ENCODE measurements around the gene SPATA46. TPM values are rescaled to one million over a fixed set of nuclear protein-coding genes. Genes with fewer than 3 reads are reported as not detected.

The SPATA46 gene
- total and polyA plus RNA-seq, 8 donors = not detected

DNA sequence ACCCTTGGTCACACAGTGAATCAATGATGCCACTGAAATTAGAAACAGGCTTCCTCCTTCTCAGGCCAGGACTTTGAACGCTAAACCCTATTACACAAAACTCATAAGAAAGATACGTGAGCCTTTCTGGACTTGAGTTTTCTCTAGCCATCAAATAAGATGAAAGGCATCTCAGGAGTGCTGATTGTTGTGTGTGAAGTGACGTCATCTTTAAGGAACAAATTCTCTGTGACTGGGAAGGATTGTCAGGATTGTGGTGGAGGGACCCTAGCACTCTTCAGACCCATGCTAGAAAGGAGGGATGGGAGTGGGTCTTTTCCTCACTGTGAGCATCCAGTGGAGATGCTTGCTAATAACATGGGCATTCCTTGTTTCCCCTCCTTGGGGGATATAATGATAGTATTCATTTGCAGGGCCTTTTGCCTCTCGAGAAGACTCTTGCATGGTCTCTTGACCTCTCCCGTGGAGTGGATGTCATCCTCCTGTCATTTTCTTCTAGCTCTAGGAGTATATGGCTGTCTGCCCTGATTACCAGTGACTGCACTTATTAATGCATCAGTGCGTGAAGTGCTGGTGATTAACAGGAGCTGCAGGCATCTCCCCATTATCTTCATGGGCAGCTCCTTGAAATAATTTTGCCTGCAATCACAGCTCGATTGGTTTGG is 39.9 kb downstream of the SPATA46 start:
- no peaks in the 10 kb centered on the region for H3K36me3 ChIP-seq
- no peak for DNase-seq
- no peaks in the 10 kb centered on the region for H3K9me3 ChIP-seq
- no peaks in the 10 kb centered on the region for H3K27me3 ChIP-seq
- no peak for ATAC-seq
- TF ChIP-seq, protein P1, sequence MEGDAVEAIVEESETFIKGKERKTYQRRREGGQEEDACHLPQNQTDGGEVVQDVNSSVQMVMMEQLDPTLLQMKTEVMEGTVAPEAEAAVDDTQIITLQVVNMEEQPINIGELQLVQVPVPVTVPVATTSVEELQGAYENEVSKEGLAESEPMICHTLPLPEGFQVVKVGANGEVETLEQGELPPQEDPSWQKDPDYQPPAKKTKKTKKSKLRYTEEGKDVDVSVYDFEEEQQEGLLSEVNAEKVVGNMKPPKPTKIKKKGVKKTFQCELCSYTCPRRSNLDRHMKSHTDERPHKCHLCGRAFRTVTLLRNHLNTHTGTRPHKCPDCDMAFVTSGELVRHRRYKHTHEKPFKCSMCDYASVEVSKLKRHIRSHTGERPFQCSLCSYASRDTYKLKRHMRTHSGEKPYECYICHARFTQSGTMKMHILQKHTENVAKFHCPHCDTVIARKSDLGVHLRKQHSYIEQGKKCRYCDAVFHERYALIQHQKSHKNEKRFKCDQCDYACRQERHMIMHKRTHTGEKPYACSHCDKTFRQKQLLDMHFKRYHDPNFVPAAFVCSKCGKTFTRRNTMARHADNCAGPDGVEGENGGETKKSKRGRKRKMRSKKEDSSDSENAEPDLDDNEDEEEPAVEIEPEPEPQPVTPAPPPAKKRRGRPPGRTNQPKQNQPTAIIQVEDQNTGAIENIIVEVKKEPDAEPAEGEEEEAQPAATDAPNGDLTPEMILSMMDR (IDR thresholded peaks at IDR 0.05) = no peak
- FAIRE-seq = no peak
- H3K27ac ChIP-seq = no peak overlapping the region
- no peaks in the 10 kb centered on the region for H3K4me1 ChIP-seq
- no peak overlapping the region for H3K4me3 ChIP-seq
- intact Hi-C loops (cut with DNase I) = no loop called here
- WGBS, 2 donors = 78 to 84% methylated on average over 7 of the region's 7 CpGs

DNA sequence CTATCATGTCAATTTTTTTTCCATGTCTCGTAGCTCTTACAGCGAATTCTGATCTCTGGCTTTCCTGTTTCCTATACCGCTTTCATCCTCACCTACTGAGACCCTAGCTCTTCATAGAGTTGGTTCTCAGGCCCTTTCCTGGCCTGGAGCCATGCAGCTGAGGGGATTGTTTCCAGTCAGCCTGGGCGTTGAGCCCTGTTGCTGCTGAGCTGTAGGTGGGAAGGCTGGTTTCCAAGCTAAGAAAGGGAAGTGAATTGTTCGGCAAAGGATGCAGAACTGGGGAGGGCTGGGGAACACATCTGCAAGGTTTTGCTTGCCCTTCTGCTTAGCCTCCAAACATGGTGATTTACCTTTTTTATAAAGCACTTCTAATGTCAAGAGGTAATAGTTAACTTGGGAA is 41.5 kb downstream of the SPATA46 start:
- H3K4me3 ChIP-seq = no peak overlapping the region
- H3K9me3 ChIP-seq = no peaks in the 10 kb centered on the region
- FAIRE-seq = no peak
- WGBS, 2 donors = 86 to 89% methylated on average over 5 of the region's 5 CpGs
- H3K27ac ChIP-seq = no peak overlapping the region
- H3K27me3 ChIP-seq = no peaks in the 10 kb centered on the region
- H3K4me1 ChIP-seq = no peaks in the 10 kb centered on the region
- TF ChIP-seq, protein P1 (IDR thresholded peaks at IDR 0.05) = no peak
- intact Hi-C loops (cut with DNase I) = no loop called here
- no peaks in the 10 kb centered on the region for H3K36me3 ChIP-seq
- no peak for DNase-seq
- ATAC-seq = no peak

DNA sequence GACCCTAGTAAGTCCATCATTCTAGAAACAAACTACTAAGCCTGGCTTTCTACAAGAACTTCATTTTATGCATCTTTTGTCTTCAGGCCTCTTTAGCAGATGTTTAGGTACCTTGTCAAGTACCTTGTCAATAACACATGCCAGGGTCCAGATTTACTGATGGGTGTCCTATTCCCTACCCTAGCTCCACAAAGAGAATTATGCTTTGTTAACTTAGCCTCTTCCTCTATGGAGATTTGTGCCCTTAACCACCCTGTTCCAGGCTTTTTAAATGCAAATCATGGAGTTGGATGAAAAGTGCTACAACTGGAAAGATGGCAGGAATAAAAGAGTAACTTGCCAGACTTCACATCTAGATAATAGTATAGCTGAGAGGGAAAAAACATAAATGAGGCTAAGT is 42.7 kb downstream of the SPATA46 start:
- no peak for ATAC-seq
- intact Hi-C loops (cut with DNase I) = no loop called here
- FAIRE-seq = no peak

DNA sequence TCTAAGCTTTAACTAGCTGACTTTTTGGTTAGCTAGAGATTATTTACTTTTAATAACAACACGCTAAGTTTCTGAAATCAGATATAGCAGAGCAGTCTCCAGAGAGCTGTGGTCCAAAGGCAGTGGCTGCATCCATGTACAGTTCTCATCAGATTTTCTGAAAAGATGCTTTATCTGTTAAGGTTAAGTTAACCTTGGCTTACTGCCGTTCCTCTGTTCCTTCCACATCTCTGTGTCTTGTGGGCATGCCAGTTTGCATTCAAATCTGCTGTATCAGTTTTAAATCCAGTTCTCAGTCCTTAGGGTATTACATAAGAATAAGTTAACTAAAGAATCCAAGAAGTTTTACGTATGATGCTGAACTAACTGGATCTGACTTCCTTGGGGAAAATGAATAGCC is 46.8 kb downstream of the SPATA46 start:
- Histone ChIP-seq H3K9me3 (no peaks in the 10 kb centered on the region), H3K27ac (no peak overlapping the region), H3K27me3 (no peaks in the 10 kb centered on the region), H3K4me1 (no peaks in the 10 kb centered on the region), H3K4me3 (no peak overlapping the region), H3K36me3 (no peaks in the 10 kb centered on the region)
- TF ChIP-seq, protein P1 (IDR thresholded peaks at IDR 0.05) = no peak
- ATAC-seq (no peak), FAIRE-seq (no peak), DNase-seq (no peak)
- intact Hi-C loops (cut with DNase I) = no loop called here
- WGBS, 2 donors = 59 to 61% methylated on average over 3 of the region's 3 CpGs

More for the DNA sequence above, 42.7 kb downstream of the SPATA46 start:
- no peak for DNase-seq
- TF ChIP-seq, protein P1 (IDR thresholded peaks at IDR 0.05) = no peak
- Histone ChIP-seq H3K27me3 (no peaks in the 10 kb centered on the region), H3K36me3 (no peaks in the 10 kb centered on the region), H3K4me3 (no peak overlapping the region), H3K9me3 (no peaks in the 10 kb centered on the region), H3K27ac (no peak overlapping the region), H3K4me1 (no peaks in the 10 kb centered on the region)

DNA sequence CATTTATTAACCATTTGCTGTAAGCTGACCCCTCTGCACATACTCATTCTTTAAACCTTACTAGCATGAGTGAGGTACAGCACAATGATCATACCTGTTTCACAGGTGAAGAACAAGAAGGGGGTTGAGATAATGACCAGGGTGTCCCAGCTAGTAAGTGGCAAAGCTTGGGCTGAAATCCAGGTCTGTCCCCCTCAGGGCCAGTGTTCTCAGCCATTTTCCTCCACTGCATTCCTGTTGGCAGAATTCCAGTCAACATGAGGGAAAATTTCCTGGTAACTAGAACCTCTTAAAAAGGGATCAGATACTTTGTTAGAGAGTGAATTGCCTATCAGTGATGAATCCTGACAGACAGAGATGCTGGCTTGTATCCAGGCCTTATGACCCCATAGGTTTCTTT is 48.1 kb downstream of the SPATA46 start:
- ATAC-seq (no peak), FAIRE-seq (no peak), DNase-seq (no peak)
- H3K36me3 ChIP-seq = no peaks in the 10 kb centered on the region
- intact Hi-C loops (cut with DNase I) = no loop called here
- TF ChIP-seq, protein P1 (IDR thresholded peaks at IDR 0.05) = no peak
- no peak overlapping the region for H3K27ac ChIP-seq
- no peaks in the 10 kb centered on the region for H3K27me3 ChIP-seq
- no peaks in the 10 kb centered on the region for H3K9me3 ChIP-seq
- H3K4me3 ChIP-seq = no peak overlapping the region
- no peaks in the 10 kb centered on the region for H3K4me1 ChIP-seq

All from pancreas (tissue), 10 donors.